Neuron (in vitro differentiated cells): ENCODE results near the gene PAX8.

Source experiments
- H2AFZ ChIP-seq: one replicate; pipeline ENCODE4 v1.6.1; 2013; ENCODE audit warnings: low read depth, mild to moderate bottlenecking, inconsistent platforms, low read length, moderate library complexity
- H3K27me3 ChIP-seq: one replicate; pipeline ENCODE4 v1.6.1; 2013; ENCODE audit warnings: low read length; ENCODE audit not compliant: insufficient read depth
- H3K36me3 ChIP-seq: one replicate; pipeline ENCODE4 v1.6.1; 2013; ENCODE audit warnings: low read length; ENCODE audit not compliant: insufficient read depth
- H3K4me1 ChIP-seq: one replicate; pipeline ENCODE4 v1.6.1; 2013; ENCODE audit warnings: low read length; ENCODE audit not compliant: insufficient read depth
- H3K4me3 ChIP-seq: 2 replicates; pipeline ENCODE4 v1.5.1; 2013; ENCODE audit warnings: mild to moderate bottlenecking, low read length, moderate library complexity
- H3K9me3 ChIP-seq: one replicate; pipeline ENCODE4 v1.6.1; 2013; ENCODE audit warnings: low read length

The PAX8 gene

GRCh38 chr2:113190871-113191270 is 87.8 kb downstream of the PAX8 start:
- Histone ChIP-seq H3K27me3 (no peaks in the 10 kb centered on the region), H2AFZ (no peak overlapping the region), H3K36me3 (no peaks in the 10 kb centered on the region), H3K9me3 (no peaks in the 10 kb centered on the region), H3K4me1 (no peaks in the 10 kb centered on the region), H3K4me3 (no peak overlapping the region)

DNA sequence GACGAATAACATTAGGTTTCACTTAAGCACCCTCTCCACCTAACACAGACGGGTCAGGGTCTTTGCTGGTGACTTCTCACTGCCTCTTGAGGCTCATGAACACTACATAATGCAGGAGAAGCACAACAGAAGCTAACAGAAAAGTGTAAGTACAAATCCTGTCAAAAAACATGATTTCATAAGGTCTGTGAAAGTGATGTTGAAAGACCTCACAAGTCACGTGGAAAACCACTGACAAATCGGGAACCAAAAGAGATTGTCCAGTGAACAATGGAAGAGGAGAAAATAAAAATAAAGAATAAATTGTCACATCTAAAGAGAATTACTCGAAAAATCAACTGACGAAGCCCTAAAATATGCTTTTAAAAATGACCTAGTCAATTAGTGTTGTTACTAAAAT is 91.0 kb downstream of the PAX8 start:
- no peak overlapping the region for H2AFZ ChIP-seq
- no peaks in the 10 kb centered on the region for H3K27me3 ChIP-seq
- no peaks in the 10 kb centered on the region for H3K4me1 ChIP-seq
- no peak overlapping the region for H3K4me3 ChIP-seq
- H3K36me3 ChIP-seq, result no peaks in the 10 kb centered on the region
- H3K9me3 ChIP-seq, result no peaks in the 10 kb centered on the region

GRCh38 chr2:113186433-113186796 is 92.3 kb downstream of the PAX8 start:
- Histone ChIP-seq H3K36me3 (no peaks in the 10 kb centered on the region), H3K27me3 (peaks cover 2% of the 10 kb centered on the region), H2AFZ (no peak overlapping the region), H3K4me1 (no peaks in the 10 kb centered on the region), H3K4me3 (no peak overlapping the region), H3K9me3 (no peaks in the 10 kb centered on the region)

DNA sequence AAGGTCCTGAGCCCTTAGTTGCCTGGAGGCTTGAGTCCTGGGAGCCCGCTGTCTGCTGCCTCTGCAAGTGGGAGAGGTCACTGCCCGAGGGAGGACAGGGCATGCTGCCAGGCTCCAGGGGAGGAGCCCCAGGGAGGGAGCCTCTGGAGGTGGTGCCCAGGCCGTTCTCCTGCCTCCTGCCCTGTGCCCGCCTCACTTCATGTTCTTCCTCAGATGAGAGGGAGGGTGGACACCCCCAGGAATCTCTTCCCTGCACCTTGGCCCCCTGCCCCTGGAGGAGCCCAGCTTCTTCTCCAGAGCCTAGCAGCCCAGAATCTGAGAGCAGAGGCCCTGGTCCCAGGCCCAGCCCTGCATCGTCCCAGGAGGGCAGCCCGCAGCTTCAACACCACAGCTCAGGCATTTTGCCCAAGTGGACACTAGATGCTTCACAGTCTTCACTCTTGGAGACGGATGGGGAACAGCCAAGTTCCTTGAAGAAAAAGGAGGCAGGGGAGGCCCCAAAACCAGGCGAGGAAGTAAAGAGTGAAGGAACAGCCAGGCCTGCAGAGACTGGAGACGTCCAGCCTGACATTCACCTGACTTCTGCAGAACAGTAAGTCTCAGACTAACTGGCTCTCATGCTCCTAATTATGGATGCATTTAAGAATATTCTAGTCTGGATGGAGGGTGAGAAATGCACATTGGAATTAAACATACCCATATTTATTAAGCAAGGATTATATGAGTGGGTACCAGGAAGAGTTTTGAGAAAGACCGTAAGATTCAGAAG is 92.9 kb downstream of the PAX8 start:
- H3K4me3 ChIP-seq, result no peak overlapping the region

GRCh38 chr2:113184531-113185230 is 94.0 kb downstream of the PAX8 start:
- H3K4me1 ChIP-seq, result no peaks in the 10 kb centered on the region
- H3K27me3 ChIP-seq, result peaks cover 5% of the 10 kb centered on the region
- H3K9me3 ChIP-seq, result no peaks in the 10 kb centered on the region
- no peak overlapping the region for H2AFZ ChIP-seq
- no peak overlapping the region for H3K4me3 ChIP-seq
- H3K36me3 ChIP-seq, result no peaks in the 10 kb centered on the region

More for the DNA sequence above, 92.9 kb downstream of the PAX8 start:
- Histone ChIP-seq H3K9me3 (no peaks in the 10 kb centered on the region), H2AFZ (no peak overlapping the region), H3K36me3 (no peaks in the 10 kb centered on the region), H3K4me1 (no peaks in the 10 kb centered on the region), H3K27me3 (peaks cover 5% of the 10 kb centered on the region)

DNA sequence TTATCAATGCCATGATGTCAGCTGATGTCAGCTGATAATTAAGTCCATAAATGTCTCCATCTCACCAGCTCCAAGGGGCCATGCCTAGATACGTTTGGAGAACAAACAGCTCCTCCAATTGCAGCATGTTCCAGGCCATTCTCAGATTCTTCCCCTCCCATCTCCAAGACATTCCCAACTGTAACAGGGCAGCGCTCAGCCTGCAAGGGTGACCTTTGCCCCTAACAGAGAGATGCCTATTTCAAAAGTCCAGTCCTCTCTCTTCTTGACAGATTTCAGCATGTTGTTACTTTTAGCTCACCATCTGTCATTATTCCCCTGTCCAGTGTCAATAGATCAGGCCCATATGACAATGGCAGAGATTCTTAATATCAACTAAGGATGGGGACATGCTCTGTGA is 95.0 kb downstream of the PAX8 start:
- Histone ChIP-seq H3K4me3 (no peak overlapping the region), H3K9me3 (no peaks in the 10 kb centered on the region), H3K27me3 (peaks cover 5% of the 10 kb centered on the region), H3K36me3 (no peaks in the 10 kb centered on the region), H3K4me1 (no peaks in the 10 kb centered on the region), H2AFZ (no peak overlapping the region)

DNA sequence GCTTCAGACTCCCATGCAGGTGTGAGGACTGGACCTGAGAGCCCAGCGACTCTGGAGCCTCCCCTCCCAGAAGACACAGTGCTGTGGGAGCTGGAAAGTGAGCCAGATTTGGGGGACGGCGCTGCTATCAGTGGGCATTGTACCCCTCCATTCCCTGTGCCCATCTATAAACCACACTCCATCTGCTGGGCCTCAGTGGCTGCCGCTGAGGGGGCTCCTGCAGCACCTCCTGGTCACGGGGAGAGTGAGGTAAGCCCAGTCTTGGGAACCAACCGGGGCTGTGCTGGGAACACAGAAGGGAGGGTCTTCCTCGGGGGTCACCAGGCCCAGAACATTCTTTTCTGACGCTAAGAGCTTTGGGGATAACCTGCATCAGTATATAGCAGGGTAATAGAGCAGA is 95.5 kb downstream of the PAX8 start:
- Histone ChIP-seq H2AFZ (no peak overlapping the region), H3K27me3 (peaks cover 5% of the 10 kb centered on the region), H3K9me3 (no peaks in the 10 kb centered on the region), H3K36me3 (no peaks in the 10 kb centered on the region), H3K4me3 (no peak overlapping the region), H3K4me1 (no peaks in the 10 kb centered on the region)

- Histone ChIP-seq H2AFZ (no peak overlapping the region), H3K27me3 (peaks cover 5% of the 10 kb centered on the region), H3K9me3 (no peaks in the 10 kb centered on the region), H3K4me1 (no peaks in the 10 kb centered on the region), H3K36me3 (no peaks in the 10 kb centered on the region), H3K4me3 (no peak overlapping the region)
These were observed 96.1 kb downstream of the PAX8 start for GRCh38 chr2:113182471-113183260.

DNA sequence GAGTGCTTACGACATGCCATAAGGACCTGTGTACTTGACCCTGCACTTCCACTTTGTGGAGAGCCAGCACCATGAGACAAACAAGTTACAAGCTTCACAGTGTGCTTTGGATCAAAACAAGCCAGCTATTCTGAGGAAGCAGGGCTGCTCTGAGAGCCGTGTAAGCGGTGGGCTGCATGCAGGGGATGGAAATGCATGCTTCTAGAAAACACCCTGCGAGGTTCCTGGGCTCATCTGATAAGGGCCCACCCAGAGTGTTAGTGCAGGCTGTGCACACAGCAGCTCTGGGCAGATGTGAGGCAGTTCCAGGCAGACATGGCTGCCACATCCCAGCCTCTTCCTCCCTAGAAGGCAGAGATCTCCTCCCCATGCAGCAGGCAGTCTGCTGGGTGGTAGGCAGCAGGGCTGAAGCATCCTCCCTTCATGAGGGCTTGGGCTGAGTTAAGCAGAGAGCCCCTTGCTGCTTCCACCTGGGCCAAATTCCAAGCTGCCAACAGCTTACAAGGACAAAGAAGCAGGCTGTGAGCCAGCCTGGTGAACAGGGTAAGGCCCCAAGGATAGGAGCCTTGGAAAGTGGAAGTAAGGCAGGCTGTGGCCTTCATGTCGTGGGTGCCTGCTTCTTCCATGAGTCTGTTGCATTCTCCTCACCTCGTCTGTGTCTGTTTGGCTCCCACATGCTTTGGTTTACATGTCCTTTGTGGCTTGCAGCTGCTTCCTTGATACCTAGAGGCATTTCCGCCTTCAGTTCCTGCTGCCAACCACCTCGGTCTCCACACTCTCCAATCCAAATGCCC is 97.3 kb downstream of the PAX8 start:
- Histone ChIP-seq H3K4me1 (no peaks in the 10 kb centered on the region), H3K36me3 (no peaks in the 10 kb centered on the region), H3K27me3 (peaks cover 5% of the 10 kb centered on the region), H2AFZ (no peak overlapping the region), H3K9me3 (no peaks in the 10 kb centered on the region), H3K4me3 (no peak overlapping the region)

DNA sequence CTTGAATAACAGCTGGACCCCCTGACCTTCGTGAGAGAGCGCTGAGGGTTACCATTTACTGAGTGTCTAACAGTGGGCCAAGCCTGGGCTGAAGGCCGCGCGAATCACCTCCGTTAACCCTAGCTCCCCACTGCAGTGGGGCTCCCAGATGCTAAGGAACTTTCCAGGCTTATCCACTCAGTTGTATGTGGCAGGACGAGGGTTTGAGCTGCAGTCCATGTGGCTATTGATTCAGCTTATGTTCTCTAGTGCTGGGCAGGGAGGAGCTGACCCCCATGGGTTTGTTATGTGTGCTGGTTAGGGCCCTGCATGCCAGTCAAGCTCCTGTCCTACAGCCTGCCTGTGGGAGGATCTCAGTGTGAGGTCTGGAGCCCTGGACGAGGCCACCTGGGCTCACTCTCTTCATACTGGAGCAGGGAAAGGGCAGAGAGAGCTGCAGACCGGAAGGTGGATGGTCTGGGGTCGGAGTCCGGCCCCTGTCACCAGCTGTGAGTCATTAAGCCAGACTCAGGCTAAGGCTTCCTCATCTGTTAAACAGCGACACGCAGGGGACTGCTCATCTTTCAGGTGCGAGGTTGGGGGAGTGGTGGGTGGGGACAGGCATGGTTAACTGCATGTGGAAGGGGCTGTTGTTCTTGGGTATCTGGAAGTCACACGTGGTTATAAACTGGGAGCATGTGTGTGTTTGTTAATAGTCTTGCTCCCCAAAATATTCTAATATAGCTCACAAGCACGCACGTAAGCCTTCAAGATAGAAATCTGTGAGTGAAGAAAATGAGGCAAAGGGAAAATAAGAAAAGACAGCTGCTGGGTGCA is 98.4 kb downstream of the PAX8 start:
- Histone ChIP-seq H3K27me3 (peaks cover 5% of the 10 kb centered on the region), H3K9me3 (no peaks in the 10 kb centered on the region), H3K36me3 (no peaks in the 10 kb centered on the region), H3K4me3 (no peak overlapping the region), H2AFZ (no peak overlapping the region), H3K4me1 (no peaks in the 10 kb centered on the region)

- Histone ChIP-seq H3K4me1 (no peaks in the 10 kb centered on the region), H2AFZ (no peak overlapping the region), H3K27me3 (peaks cover 5% of the 10 kb centered on the region), H3K9me3 (no peaks in the 10 kb centered on the region), H3K36me3 (no peaks in the 10 kb centered on the region), H3K4me3 (no peak overlapping the region)
These were observed 99.2 kb downstream of the PAX8 start for GRCh38 chr2:113179446-113180045.

GRCh38 chr2:113178891-113179290 is 99.8 kb downstream of the PAX8 start:
- H3K4me1 ChIP-seq, result no peaks in the 10 kb centered on the region
- no peak overlapping the region for H3K4me3 ChIP-seq
- no peak overlapping the region for H2AFZ ChIP-seq
- no peaks in the 10 kb centered on the region for H3K9me3 ChIP-seq
- no peaks in the 10 kb centered on the region for H3K36me3 ChIP-seq
- H3K27me3 ChIP-seq, result peaks cover 5% of the 10 kb centered on the region
